ENCODE results near the gene TMUB2. TPM values are rescaled to one million over a fixed set of nuclear protein-coding genes. Genes with fewer than 3 reads are reported as not detected.

The TMUB2 gene
- total and polyA plus RNA-seq, 9 of the 15 experiments (the other 6 are each of a cell fraction or from before 2014, with no cell fraction given), result 4.1 to 29.8 (median 16.3) TPM

DNA sequence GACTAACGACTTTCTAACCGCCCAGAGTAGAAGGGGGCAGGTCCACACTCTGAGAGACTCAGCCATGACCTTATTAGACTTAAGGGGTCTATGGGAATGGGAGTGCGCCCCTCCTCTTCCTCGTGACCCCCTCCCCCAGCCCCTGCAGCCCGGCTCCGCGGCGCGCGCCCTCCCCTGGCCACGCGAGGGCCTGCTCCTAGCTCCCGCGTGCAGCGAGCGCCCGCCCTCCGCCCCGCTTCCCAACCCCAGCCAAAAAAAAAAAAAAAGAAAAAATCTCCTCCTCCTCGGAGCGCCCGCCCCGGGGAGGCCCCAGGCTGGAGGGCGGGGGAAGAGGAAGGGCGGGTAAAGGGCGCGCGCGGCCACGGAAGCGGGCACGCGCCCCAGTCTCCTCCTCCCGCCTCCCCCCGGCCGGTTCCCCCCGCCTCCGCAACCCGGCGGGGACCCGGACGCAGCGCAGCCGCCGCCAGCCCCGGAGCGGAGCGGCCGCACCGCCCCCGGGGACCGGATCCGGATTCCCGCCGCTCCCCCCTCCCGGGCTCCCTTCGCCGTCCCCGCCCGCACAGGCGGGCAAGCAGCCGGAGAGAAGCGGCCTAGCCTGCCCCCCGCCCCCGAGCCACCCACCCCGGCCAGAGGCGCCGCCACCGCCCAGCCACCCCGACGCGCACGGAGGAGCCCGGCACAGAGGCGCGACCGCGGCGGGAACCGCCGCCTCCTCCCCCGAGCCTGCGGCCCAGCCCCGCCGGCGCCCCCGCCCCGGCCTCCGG is 31.8 kb downstream of the TMUB2 start (continued):
- TF ChIP-seq, protein P1, sequence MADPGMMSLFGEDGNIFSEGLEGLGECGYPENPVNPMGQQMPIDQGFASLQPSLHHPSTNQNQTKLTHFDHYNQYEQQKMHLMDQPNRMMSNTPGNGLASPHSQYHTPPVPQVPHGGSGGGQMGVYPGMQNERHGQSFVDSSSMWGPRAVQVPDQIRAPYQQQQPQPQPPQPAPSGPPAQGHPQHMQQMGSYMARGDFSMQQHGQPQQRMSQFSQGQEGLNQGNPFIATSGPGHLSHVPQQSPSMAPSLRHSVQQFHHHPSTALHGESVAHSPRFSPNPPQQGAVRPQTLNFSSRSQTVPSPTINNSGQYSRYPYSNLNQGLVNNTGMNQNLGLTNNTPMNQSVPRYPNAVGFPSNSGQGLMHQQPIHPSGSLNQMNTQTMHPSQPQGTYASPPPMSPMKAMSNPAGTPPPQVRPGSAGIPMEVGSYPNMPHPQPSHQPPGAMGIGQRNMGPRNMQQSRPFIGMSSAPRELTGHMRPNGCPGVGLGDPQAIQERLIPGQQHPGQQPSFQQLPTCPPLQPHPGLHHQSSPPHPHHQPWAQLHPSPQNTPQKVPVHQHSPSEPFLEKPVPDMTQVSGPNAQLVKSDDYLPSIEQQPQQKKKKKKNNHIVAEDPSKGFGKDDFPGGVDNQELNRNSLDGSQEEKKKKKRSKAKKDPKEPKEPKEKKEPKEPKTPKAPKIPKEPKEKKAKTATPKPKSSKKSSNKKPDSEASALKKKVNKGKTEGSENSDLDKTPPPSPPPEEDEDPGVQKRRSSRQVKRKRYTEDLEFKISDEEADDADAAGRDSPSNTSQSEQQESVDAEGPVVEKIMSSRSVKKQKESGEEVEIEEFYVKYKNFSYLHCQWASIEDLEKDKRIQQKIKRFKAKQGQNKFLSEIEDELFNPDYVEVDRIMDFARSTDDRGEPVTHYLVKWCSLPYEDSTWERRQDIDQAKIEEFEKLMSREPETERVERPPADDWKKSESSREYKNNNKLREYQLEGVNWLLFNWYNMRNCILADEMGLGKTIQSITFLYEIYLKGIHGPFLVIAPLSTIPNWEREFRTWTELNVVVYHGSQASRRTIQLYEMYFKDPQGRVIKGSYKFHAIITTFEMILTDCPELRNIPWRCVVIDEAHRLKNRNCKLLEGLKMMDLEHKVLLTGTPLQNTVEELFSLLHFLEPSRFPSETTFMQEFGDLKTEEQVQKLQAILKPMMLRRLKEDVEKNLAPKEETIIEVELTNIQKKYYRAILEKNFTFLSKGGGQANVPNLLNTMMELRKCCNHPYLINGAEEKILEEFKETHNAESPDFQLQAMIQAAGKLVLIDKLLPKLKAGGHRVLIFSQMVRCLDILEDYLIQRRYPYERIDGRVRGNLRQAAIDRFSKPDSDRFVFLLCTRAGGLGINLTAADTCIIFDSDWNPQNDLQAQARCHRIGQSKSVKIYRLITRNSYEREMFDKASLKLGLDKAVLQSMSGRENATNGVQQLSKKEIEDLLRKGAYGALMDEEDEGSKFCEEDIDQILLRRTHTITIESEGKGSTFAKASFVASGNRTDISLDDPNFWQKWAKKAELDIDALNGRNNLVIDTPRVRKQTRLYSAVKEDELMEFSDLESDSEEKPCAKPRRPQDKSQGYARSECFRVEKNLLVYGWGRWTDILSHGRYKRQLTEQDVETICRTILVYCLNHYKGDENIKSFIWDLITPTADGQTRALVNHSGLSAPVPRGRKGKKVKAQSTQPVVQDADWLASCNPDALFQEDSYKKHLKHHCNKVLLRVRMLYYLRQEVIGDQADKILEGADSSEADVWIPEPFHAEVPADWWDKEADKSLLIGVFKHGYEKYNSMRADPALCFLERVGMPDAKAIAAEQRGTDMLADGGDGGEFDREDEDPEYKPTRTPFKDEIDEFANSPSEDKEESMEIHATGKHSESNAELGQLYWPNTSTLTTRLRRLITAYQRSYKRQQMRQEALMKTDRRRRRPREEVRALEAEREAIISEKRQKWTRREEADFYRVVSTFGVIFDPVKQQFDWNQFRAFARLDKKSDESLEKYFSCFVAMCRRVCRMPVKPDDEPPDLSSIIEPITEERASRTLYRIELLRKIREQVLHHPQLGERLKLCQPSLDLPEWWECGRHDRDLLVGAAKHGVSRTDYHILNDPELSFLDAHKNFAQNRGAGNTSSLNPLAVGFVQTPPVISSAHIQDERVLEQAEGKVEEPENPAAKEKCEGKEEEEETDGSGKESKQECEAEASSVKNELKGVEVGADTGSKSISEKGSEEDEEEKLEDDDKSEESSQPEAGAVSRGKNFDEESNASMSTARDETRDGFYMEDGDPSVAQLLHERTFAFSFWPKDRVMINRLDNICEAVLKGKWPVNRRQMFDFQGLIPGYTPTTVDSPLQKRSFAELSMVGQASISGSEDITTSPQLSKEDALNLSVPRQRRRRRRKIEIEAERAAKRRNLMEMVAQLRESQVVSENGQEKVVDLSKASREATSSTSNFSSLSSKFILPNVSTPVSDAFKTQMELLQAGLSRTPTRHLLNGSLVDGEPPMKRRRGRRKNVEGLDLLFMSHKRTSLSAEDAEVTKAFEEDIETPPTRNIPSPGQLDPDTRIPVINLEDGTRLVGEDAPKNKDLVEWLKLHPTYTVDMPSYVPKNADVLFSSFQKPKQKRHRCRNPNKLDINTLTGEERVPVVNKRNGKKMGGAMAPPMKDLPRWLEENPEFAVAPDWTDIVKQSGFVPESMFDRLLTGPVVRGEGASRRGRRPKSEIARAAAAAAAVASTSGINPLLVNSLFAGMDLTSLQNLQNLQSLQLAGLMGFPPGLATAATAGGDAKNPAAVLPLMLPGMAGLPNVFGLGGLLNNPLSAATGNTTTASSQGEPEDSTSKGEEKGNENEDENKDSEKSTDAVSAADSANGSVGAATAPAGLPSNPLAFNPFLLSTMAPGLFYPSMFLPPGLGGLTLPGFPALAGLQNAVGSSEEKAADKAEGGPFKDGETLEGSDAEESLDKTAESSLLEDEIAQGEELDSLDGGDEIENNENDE (IDR thresholded peaks at IDR 0.05; ENCODE audit: low read depth, low read length), result no peak
- TF ChIP-seq MEF2A (IDR thresholded peaks at IDR 0.05; ENCODE audit: control insufficient read depth, low read depth, low read length) (no peak), MYBL2 (IDR thresholded peaks at IDR 0.05; ENCODE audit: low read depth) (no peak), MYBL2 (CRISPR knock-in tag; IDR thresholded peaks at IDR 0.05; ENCODE audit: borderline replicate concordance) (no peak), STAG1 (CRISPR knock-in tag; IDR thresholded peaks at IDR 0.05; ENCODE audit: borderline replicate concordance) (no peak), YBX1 (IDR thresholded peaks at IDR 0.05) (no peak), HMG20A (CRISPR knock-in tag; conservative IDR thresholded peaks at IDR 0.05) (no peak), RBM34 (IDR thresholded peaks at IDR 0.05; ENCODE audit: borderline replicate concordance, insufficient read depth, low read length) (no peak), CC2D1A (IDR thresholded peaks at IDR 0.05) (no peak), PTBP1 (IDR thresholded peaks at IDR 0.05; ENCODE audit: low read depth, low read length) (no peak)
- TF ChIP-seq, protein P2, sequence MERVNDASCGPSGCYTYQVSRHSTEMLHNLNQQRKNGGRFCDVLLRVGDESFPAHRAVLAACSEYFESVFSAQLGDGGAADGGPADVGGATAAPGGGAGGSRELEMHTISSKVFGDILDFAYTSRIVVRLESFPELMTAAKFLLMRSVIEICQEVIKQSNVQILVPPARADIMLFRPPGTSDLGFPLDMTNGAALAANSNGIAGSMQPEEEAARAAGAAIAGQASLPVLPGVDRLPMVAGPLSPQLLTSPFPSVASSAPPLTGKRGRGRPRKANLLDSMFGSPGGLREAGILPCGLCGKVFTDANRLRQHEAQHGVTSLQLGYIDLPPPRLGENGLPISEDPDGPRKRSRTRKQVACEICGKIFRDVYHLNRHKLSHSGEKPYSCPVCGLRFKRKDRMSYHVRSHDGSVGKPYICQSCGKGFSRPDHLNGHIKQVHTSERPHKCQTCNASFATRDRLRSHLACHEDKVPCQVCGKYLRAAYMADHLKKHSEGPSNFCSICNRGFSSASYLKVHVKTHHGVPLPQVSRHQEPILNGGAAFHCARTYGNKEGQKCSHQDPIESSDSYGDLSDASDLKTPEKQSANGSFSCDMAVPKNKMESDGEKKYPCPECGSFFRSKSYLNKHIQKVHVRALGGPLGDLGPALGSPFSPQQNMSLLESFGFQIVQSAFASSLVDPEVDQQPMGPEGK (CRISPR knock-in tag; IDR thresholded peaks at IDR 0.05; ENCODE audit: borderline replicate concordance), result no peak
- TF ChIP-seq, protein P3, sequence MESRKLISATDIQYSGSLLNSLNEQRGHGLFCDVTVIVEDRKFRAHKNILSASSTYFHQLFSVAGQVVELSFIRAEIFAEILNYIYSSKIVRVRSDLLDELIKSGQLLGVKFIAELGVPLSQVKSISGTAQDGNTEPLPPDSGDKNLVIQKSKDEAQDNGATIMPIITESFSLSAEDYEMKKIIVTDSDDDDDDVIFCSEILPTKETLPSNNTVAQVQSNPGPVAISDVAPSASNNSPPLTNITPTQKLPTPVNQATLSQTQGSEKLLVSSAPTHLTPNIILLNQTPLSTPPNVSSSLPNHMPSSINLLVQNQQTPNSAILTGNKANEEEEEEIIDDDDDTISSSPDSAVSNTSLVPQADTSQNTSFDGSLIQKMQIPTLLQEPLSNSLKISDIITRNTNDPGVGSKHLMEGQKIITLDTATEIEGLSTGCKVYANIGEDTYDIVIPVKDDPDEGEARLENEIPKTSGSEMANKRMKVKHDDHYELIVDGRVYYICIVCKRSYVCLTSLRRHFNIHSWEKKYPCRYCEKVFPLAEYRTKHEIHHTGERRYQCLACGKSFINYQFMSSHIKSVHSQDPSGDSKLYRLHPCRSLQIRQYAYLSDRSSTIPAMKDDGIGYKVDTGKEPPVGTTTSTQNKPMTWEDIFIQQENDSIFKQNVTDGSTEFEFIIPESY (CRISPR knock-in tag; IDR thresholded peaks at IDR 0.05), result no peak

All from K562 (cell line).